NB4 (cell line): Measurements from ENCODE around the gene BLNK.

Experiments used
- POLR2A ChIP-seq: IDR thresholded peaks from 2 replicates; pipeline ENCODE4 v1.6.1; 2011; ENCODE audit warnings: mild to moderate bottlenecking; ENCODE audit not compliant: insufficient read length; ENCODE audit errors: extremely low read depth
- TF ChIP-seq, protein P1 (sequence below): IDR thresholded peaks from one replicate; pipeline ENCODE4 v1.5.1; 2012; ENCODE audit warnings: low read depth, low read length

DNA sequence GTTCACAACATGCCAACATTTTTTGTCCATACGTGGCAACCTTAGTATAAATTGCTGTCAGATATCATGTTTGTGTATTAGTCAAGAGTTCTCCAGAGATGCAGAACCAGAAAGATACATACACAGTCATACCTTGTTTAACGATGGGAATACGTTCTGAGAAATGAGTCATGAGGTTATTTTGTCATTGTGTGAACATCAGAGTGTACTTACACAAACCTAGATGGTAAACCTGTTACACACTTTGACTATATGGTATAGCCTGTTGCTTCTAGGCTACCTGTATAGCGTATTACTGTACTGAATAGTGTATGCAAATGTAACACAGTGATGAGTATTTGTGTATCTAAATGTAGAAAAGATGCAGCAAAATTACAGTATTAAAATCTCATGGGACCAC, 118.9 kb downstream of the BLNK start:
- TF ChIP-seq POLR2A, result no peak
- TF ChIP-seq, protein P1, sequence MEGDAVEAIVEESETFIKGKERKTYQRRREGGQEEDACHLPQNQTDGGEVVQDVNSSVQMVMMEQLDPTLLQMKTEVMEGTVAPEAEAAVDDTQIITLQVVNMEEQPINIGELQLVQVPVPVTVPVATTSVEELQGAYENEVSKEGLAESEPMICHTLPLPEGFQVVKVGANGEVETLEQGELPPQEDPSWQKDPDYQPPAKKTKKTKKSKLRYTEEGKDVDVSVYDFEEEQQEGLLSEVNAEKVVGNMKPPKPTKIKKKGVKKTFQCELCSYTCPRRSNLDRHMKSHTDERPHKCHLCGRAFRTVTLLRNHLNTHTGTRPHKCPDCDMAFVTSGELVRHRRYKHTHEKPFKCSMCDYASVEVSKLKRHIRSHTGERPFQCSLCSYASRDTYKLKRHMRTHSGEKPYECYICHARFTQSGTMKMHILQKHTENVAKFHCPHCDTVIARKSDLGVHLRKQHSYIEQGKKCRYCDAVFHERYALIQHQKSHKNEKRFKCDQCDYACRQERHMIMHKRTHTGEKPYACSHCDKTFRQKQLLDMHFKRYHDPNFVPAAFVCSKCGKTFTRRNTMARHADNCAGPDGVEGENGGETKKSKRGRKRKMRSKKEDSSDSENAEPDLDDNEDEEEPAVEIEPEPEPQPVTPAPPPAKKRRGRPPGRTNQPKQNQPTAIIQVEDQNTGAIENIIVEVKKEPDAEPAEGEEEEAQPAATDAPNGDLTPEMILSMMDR, result no peak
